WTC11 (cell line): Measurements from ENCODE around the gene WFS1.

ENCODE experiments used
- NFE2L1 ChIP-seq: sonication (generic); formaldehyde crosslinking; IDR thresholded peaks from 2 replicates; pipeline ENCODE4 v1.8.1; 2023; ENCODE audit warnings: missing genetic modification reagents
- NFYB ChIP-seq: sonication (generic); formaldehyde crosslinking; conservative IDR thresholded peaks from 2 replicates; pipeline ENCODE4 v1.8.0; 2022; ENCODE audit warnings: low read depth, missing genetic modification reagents
- NR2C2 ChIP-seq: sonication (generic); formaldehyde crosslinking; IDR thresholded peaks from 2 replicates; pipeline ENCODE4 v1.8.0; 2022; ENCODE audit warnings: mild to moderate bottlenecking, missing genetic modification reagents
- SMAD3 ChIP-seq: sonication (generic); formaldehyde crosslinking; IDR thresholded peaks from 2 replicates; pipeline ENCODE4 v1.8.0; 2022; ENCODE audit warnings: missing genetic modification reagents, mild to moderate bottlenecking, borderline replicate concordance
- ZNF317 ChIP-seq: sonication (generic); formaldehyde crosslinking; IDR thresholded peaks from 2 replicates; pipeline ENCODE4 v1.8.1; 2023; ENCODE audit warnings: low read depth, mild to moderate bottlenecking, moderate library complexity, missing genetic modification reagents, borderline replicate concordance
- TF ChIP-seq, protein P1 (sequence below): fragments of 200-600 bp; IDR thresholded peaks from 2 replicates; pipeline ENCODE4 v1.8.0; 2022; ENCODE audit warnings: antibody characterized with exemption
- TF ChIP-seq, protein P2 (sequence below): sonication (generic); formaldehyde crosslinking; IDR thresholded peaks from 2 replicates; pipeline ENCODE4 v1.8.1; 2023; ENCODE audit warnings: mild to moderate bottlenecking, missing genetic modification reagents, borderline replicate concordance
- TF ChIP-seq, protein P3 (sequence below): sonication (generic); formaldehyde crosslinking; IDR thresholded peaks from 2 replicates; pipeline ENCODE4 v1.8.1; 2023; ENCODE audit warnings: mild to moderate bottlenecking, missing genetic modification reagents, moderate library complexity
- TF ChIP-seq, protein P4 (sequence below): sonication (generic); formaldehyde crosslinking; IDR thresholded peaks from 2 replicates; pipeline ENCODE4 v1.8.0; 2022; ENCODE audit warnings: mild to moderate bottlenecking, missing genetic modification reagents

DNA sequence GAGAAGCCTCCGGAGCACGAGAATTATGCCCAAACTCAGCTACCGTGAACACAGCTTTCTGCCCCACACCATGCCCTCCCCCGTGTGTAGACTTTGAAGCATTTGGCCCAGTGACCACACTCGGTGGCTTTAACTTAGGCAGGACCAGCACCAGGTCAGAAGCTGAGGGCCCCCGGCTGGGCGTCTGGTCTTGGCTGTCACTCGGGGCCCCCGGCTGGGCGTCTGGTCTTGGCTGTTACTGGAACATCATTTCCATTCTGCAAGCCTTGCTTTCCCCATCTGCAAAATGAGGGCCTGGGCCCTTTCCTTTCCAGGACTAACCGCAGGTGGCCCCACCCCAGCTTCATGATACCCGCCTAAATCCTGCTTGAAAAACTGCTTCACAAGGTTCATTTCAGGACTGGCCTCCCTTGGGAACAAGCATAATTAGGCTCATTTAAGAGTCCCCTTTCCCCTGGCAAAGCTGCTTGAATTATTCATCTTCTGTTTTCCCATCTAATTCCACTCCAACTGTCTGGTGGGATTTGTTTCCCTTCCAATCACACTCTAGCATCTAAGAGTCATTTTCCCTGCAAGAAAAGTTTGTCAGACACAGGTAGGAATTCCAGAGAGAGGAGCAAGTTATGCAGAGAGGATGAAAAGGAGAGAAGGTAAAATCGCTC, 82.5 kb downstream of the WFS1 start:
- TF ChIP-seq, protein P1, sequence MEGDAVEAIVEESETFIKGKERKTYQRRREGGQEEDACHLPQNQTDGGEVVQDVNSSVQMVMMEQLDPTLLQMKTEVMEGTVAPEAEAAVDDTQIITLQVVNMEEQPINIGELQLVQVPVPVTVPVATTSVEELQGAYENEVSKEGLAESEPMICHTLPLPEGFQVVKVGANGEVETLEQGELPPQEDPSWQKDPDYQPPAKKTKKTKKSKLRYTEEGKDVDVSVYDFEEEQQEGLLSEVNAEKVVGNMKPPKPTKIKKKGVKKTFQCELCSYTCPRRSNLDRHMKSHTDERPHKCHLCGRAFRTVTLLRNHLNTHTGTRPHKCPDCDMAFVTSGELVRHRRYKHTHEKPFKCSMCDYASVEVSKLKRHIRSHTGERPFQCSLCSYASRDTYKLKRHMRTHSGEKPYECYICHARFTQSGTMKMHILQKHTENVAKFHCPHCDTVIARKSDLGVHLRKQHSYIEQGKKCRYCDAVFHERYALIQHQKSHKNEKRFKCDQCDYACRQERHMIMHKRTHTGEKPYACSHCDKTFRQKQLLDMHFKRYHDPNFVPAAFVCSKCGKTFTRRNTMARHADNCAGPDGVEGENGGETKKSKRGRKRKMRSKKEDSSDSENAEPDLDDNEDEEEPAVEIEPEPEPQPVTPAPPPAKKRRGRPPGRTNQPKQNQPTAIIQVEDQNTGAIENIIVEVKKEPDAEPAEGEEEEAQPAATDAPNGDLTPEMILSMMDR: no peak
- TF ChIP-seq SMAD3 (CRISPR knock-in tag) (no peak), NR2C2 (CRISPR knock-in tag) (no peak), NFYB (CRISPR knock-in tag) (no peak), NFE2L1 (no peak), ZNF317 (CRISPR knock-in tag) (no peak)
- TF ChIP-seq, protein P2, sequence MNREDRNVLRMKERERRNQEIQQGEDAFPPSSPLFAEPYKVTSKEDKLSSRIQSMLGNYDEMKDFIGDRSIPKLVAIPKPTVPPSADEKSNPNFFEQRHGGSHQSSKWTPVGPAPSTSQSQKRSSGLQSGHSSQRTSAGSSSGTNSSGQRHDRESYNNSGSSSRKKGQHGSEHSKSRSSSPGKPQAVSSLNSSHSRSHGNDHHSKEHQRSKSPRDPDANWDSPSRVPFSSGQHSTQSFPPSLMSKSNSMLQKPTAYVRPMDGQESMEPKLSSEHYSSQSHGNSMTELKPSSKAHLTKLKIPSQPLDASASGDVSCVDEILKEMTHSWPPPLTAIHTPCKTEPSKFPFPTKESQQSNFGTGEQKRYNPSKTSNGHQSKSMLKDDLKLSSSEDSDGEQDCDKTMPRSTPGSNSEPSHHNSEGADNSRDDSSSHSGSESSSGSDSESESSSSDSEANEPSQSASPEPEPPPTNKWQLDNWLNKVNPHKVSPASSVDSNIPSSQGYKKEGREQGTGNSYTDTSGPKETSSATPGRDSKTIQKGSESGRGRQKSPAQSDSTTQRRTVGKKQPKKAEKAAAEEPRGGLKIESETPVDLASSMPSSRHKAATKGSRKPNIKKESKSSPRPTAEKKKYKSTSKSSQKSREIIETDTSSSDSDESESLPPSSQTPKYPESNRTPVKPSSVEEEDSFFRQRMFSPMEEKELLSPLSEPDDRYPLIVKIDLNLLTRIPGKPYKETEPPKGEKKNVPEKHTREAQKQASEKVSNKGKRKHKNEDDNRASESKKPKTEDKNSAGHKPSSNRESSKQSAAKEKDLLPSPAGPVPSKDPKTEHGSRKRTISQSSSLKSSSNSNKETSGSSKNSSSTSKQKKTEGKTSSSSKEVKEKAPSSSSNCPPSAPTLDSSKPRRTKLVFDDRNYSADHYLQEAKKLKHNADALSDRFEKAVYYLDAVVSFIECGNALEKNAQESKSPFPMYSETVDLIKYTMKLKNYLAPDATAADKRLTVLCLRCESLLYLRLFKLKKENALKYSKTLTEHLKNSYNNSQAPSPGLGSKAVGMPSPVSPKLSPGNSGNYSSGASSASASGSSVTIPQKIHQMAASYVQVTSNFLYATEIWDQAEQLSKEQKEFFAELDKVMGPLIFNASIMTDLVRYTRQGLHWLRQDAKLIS (CRISPR knock-in tag): no peak
- TF ChIP-seq, protein P3, sequence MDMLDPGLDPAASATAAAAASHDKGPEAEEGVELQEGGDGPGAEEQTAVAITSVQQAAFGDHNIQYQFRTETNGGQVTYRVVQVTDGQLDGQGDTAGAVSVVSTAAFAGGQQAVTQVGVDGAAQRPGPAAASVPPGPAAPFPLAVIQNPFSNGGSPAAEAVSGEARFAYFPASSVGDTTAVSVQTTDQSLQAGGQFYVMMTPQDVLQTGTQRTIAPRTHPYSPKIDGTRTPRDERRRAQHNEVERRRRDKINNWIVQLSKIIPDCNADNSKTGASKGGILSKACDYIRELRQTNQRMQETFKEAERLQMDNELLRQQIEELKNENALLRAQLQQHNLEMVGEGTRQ (CRISPR knock-in tag): no peak
- TF ChIP-seq, protein P4, sequence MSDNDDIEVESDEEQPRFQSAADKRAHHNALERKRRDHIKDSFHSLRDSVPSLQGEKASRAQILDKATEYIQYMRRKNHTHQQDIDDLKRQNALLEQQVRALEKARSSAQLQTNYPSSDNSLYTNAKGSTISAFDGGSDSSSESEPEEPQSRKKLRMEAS: no peak
